Astrocyte (in vitro differentiated cells and primary cell): ENCODE results near the gene KMT2C.

Experiments
- EZH2 ChIP-seq: IDR thresholded peaks from 2 replicates; pipeline ENCODE4 v1.6.1; 2012; ENCODE audit warnings: mild to moderate bottlenecking, low read length, inconsistent platforms; ENCODE audit not compliant: insufficient read depth
- TF ChIP-seq, protein P1 (sequence below): IDR thresholded peaks from 2 replicates; pipeline ENCODE4 v1.5.1; 2011; ENCODE audit warnings: low read depth, mild to moderate bottlenecking, inconsistent platforms, low read length, moderate library complexity; ENCODE audit not compliant: insufficient read depth

DNA sequence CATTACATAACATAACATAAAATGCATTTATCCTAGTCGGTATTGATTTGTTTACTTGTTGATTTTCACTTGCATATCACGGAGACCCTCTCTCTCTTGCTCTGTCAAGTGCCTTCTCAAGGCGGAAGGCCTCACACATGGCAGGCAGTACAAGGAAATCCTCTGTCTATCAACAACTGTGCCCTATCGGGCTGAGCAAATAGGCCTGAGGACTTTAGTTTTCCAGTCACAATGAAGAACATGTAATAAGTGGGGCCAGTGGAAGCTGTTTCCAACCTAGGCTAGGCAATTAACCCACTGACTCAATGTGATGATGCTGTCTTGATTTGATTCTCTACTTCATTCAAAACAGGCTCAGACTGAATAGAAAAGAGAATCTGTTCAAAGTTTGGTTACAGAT is 44.9 kb upstream of the KMT2C start:
- no peak for TF ChIP-seq EZH2
- TF ChIP-seq, protein P1, sequence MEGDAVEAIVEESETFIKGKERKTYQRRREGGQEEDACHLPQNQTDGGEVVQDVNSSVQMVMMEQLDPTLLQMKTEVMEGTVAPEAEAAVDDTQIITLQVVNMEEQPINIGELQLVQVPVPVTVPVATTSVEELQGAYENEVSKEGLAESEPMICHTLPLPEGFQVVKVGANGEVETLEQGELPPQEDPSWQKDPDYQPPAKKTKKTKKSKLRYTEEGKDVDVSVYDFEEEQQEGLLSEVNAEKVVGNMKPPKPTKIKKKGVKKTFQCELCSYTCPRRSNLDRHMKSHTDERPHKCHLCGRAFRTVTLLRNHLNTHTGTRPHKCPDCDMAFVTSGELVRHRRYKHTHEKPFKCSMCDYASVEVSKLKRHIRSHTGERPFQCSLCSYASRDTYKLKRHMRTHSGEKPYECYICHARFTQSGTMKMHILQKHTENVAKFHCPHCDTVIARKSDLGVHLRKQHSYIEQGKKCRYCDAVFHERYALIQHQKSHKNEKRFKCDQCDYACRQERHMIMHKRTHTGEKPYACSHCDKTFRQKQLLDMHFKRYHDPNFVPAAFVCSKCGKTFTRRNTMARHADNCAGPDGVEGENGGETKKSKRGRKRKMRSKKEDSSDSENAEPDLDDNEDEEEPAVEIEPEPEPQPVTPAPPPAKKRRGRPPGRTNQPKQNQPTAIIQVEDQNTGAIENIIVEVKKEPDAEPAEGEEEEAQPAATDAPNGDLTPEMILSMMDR: no peak
